ENCODE measurements around the gene SH3RF3. TPM values are rescaled to one million over a fixed set of nuclear protein-coding genes. Genes with fewer than 3 reads are reported as not detected.

The SH3RF3 gene
- total RNA-seq, 1 donor from 2014 or later: 1.7 TPM

DNA sequence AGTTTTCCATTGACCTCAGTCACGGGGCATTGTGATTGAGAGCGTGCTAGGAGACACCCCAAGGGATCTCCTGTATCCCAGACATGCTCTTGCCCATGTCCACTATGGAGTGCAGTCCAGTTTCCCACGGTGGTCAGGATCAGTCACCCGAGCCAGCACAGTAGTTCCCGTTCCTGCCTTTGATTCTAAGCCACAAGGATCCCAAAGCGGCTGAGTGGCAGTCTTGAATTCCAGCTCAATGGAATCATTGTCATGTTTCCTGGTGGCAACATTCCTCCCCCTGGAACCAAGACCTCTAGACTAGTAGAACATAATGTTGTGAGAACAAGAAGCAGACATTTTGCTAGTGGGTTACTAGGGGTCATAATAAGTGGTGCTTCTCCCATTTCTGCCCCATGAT is 330.5 kb downstream of the SH3RF3 start:
- peaks cover 8% of the 10 kb centered on the region for H3K27me3 Mint-ChIP-seq (ENCODE audit: unreplicated experiment)
- H3K4me1 Mint-ChIP-seq (ENCODE audit: low read depth, unreplicated experiment): peaks cover 1% of the 10 kb centered on the region
- H3K9me3 Mint-ChIP-seq (ENCODE audit: unreplicated experiment): peaks cover 2% of the 10 kb centered on the region
- TF ChIP-seq CTCF (IDR thresholded peaks at IDR 0.05; ENCODE audit: partially characterized antibody, unreplicated experiment): no peak
- no peak overlapping the region for H3K4me3 Mint-ChIP-seq (ENCODE audit: unreplicated experiment)
- no peak overlapping the region for H3K27ac Mint-ChIP-seq (ENCODE audit: unreplicated experiment)
- no peaks in the 10 kb centered on the region for H3K36me3 Mint-ChIP-seq (ENCODE audit: unreplicated experiment)
- no peak for DNase-seq

DNA sequence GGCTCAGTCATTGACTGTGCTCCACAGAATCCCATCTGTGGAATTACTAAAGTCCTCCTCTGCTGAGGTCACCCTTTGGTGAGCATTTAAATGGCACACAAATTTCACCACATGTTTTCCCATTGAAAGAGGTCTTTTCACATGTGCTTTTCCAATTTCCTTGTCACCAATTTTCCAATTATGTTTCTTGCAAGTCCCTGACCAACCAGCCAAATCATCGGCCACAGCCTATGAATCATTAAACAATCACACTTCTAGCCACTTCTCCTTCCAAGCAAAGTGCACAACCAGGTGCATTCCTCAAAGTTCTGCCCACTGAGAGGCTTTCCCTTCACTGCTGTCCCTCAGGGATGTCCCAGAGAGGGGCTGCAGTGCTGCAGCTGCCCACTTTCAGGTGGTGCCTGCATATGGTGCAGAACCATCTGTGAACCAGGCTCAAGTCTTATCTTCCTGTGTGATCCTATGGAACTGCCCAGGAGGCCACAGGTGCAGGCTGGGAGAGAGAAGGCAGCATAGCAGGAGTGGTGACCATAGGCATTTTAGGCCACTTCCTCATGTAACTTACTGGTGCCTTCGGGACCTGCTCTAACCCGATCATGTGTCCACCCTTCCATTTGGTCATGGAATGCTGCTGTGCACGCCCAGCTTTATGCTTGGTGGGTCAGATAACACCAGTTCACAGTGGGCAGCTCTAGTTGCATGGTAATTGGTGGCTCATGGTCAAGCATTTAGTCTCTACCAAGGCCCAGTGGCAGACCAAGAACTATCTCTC is 331.7 kb downstream of the SH3RF3 start:
- H3K4me3 Mint-ChIP-seq (ENCODE audit: unreplicated experiment): no peak overlapping the region
- H3K27ac Mint-ChIP-seq (ENCODE audit: unreplicated experiment): no peak overlapping the region
- H3K27me3 Mint-ChIP-seq (ENCODE audit: unreplicated experiment): peaks cover 8% of the 10 kb centered on the region
- peaks cover 1% of the 10 kb centered on the region for H3K4me1 Mint-ChIP-seq (ENCODE audit: low read depth, unreplicated experiment)
- H3K9me3 Mint-ChIP-seq (ENCODE audit: unreplicated experiment): peaks cover 2% of the 10 kb centered on the region
- no peak for TF ChIP-seq CTCF (IDR thresholded peaks at IDR 0.05; ENCODE audit: partially characterized antibody, unreplicated experiment)
- H3K36me3 Mint-ChIP-seq (ENCODE audit: unreplicated experiment): no peaks in the 10 kb centered on the region
- DNase-seq: no peak

DNA sequence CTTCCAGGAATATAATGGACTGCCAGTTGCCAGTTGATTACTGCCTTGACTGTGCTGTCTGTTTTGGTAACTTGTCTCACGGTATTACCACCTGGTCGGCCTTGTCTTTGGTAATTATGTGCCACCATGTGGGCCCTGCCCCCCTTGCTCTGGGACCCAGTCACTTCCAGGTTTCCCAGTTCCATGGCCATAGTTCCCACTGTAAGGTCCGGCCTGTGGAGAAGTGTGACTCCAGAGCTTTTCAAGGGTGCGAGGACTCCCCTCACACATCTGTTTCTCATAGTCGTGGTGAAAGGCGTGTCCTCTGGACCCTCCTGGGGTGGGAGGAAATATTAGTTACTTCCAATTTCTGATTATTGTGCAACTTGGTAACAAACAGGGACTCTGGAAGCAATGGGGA is 334.2 kb downstream of the SH3RF3 start:
- peaks cover 10% of the 10 kb centered on the region for H3K4me1 Mint-ChIP-seq (ENCODE audit: low read depth, unreplicated experiment)
- no peak overlapping the region for H3K27ac Mint-ChIP-seq (ENCODE audit: unreplicated experiment)
- DNase-seq: no peak
- H3K4me3 Mint-ChIP-seq (ENCODE audit: unreplicated experiment): no peak overlapping the region
- H3K9me3 Mint-ChIP-seq (ENCODE audit: unreplicated experiment): no peaks in the 10 kb centered on the region
- H3K27me3 Mint-ChIP-seq (ENCODE audit: unreplicated experiment): peaks cover 4% of the 10 kb centered on the region
- TF ChIP-seq CTCF (IDR thresholded peaks at IDR 0.05; ENCODE audit: partially characterized antibody, unreplicated experiment): no peak
- H3K36me3 Mint-ChIP-seq (ENCODE audit: unreplicated experiment): no peaks in the 10 kb centered on the region

GRCh38 chr2:109463891-109464290 is 334.9 kb downstream of the SH3RF3 start:
- no peaks in the 10 kb centered on the region for H3K36me3 Mint-ChIP-seq (ENCODE audit: unreplicated experiment)
- peaks cover 2% of the 10 kb centered on the region for H3K27me3 Mint-ChIP-seq (ENCODE audit: unreplicated experiment)
- peaks cover 12% of the 10 kb centered on the region for H3K4me1 Mint-ChIP-seq (ENCODE audit: low read depth, unreplicated experiment)
- no peak overlapping the region for H3K4me3 Mint-ChIP-seq (ENCODE audit: unreplicated experiment)
- no peak for DNase-seq
- H3K9me3 Mint-ChIP-seq (ENCODE audit: unreplicated experiment): no peaks in the 10 kb centered on the region
- no peak overlapping the region for H3K27ac Mint-ChIP-seq (ENCODE audit: unreplicated experiment)
- no peak for TF ChIP-seq CTCF (IDR thresholded peaks at IDR 0.05; ENCODE audit: partially characterized antibody, unreplicated experiment)

All from glutamatergic neuron (in vitro differentiated cells).